HepG2 (cell line): ENCODE results near the gene LRRC4C.

Experiments
- EZH2 ChIP-seq: conservative IDR thresholded peaks from 2 replicates; pipeline ENCODE4 v1.6.1; 2012; ENCODE audit warnings: mild to moderate bottlenecking, low read depth, low read length, moderate library complexity
- POLR2AphosphoS5 ChIP-seq: IDR thresholded peaks from 2 replicates; pipeline ENCODE4 v1.6.1; 2012; ENCODE audit warnings: low read depth, low read length
- REXO4 ChIP-seq: sonication (generic); formaldehyde crosslinking; IDR thresholded peaks from 2 replicates; pipeline ENCODE4 v1.8.0; 2022; ENCODE audit warnings: missing genetic modification reagents, mild to moderate bottlenecking, borderline replicate concordance
- SMARCC2 ChIP-seq: fragments of 450-650 bp; IDR thresholded peaks from 2 replicates; pipeline ENCODE4 v1.6.1; 2017; ENCODE audit warnings: antibody characterized with exemption, mild to moderate bottlenecking

- no peak for TF ChIP-seq REXO4 (CRISPR knock-in tag)
- no peak for TF ChIP-seq EZH2
- TF ChIP-seq SMARCC2, result no peak
- no peak for TF ChIP-seq POLR2AphosphoS5
These were observed 39.6 kb downstream of the LRRC4C start for GRCh38 chr11:41419901-41420300.
